IPS-11a (cell line): ENCODE results near the gene RAP2C.
"Not testable (repeated sequence)": the region's sequence is repeated elsewhere in the genome, so short reads cannot be mapped to it uniquely, and the experiment has no call there.

ENCODE experiments used
- H3K4me3 ChIP-seq: one replicate; pipeline ENCODE4 v1.5.1; 2013; ENCODE audit warnings: low read depth, low read length, control low read depth

Gene RAP2C

DNA sequence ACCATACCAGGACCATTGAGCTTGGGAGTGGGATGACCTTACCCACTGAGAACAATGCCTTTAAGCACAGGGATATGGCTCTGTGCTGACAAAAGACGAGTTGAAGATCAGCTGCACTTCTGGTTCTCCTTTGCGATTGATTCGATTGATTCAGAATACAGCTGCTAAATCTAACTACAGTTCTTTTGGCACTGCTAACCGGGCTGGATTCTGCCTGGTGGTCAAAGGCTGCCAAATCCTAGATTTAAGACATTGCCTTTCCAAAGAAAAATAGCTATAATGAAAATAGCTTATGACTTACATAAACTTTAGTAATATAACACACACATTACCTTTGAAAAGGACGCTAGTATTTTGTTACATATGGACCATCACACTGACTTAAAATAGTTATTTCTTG lies 18.3 kb downstream of the RAP2C start:
- no peak overlapping the region for H3K4me3 ChIP-seq

GRCh38 chrX:132199941-132200340 lies 19.3 kb downstream of the RAP2C start:
- H3K4me3 ChIP-seq = no peak overlapping the region

DNA sequence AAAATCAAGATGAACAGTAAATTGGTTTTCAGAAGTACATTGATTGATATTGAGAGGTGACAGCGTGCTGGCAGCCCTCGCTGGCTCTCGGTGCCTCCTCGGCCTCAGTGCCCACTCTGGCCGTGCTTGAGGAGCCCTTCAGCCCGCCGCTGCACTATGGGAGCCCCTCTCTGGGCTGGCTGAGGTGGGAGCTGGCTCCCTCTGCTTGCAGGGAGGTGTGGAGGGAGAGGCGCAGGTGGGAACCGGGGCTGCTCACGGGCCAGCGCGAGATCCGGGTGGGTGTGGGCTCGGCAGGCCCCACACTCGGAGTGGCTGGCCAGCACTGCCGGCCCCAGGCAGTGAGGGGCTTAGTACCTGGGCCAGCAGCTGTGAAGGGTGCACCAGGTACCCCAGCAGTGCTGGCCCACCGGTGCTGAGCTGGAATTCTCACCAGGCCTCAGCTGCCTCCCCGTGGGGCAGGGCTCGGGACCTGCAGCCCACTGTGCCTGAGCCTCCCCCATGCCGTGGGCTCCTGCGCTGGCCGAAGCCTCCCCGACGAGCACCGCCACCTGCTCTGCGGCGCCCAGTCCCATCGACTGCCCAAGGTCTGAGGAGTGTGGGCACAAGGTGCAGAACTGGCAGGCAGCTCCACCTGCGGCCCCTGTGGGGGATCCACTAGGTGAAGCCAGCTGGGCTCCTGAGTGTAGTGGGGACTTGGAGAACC lies 25.2 kb downstream of the RAP2C start:
- no peak overlapping the region for H3K4me3 ChIP-seq

GRCh38 chrX:132191938-132192337 lies 27.3 kb downstream of the RAP2C start:
- no peak overlapping the region for H3K4me3 ChIP-seq

DNA sequence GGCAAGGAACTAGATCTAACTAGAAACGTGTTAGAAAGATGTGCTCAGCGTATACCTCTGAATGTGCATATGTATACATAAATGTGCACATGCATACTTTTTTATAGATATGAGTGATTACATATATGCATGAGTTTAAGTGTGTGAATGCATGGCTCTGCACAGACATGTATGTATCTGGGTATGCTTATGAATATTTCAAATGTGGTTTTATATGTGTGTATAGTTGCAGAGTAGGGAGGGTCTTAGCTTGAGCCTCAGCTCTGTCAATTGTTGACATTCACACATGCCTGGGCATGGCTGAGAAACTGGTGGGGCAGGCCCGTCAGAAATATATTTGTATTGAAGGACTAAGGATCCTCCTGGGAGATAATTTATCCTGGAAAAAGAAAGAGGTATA lies 31.1 kb downstream of the RAP2C start:
- H3K4me3 ChIP-seq = no peak overlapping the region

DNA sequence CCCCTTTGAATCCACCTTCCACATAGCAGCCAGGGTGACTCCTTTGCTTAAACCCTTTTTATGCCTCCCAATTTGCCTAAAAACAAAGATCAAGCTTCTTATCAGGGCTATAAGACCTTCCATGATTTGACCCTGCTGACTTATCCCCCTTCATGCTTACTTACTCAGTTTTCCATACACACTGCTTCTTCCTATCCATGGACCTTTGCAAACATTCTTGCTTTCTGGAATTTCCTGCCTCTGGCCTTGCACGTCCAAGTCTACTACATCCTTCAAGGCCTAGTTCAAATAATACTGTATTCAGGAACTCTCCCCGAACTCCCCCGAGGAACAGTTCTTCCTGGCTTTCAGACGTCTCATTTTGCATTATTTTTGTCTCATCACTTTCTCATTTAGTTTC lies 31.8 kb downstream of the RAP2C start:
- H3K4me3 ChIP-seq = no peak overlapping the region

GRCh38 chrX:132184871-132185270 lies 34.4 kb downstream of the RAP2C start:
- H3K4me3 ChIP-seq = no peak overlapping the region

DNA sequence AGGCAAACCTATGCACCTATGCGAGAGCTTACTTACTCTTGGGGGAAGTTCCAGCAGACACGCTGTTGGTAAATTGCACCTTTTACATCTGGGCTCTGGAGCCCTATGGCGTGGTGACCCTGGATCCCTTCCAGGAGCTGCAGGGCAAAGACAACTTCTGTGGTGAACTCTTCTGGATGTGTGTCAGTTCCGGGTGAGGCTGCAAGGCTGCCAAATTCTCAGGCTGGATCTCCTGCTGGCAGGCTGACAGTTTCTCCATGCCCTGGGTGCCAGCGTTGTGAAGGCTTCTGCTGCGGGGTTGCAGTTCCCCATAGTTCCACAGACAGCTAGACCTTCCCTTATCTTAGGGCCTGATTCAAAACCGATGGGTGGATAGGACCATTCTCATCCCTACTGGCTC lies 37.9 kb downstream of the RAP2C start:
- no peak overlapping the region for H3K4me3 ChIP-seq

GRCh38 chrX:132180929-132181328 lies 38.3 kb downstream of the RAP2C start:
- H3K4me3 ChIP-seq = no peak overlapping the region

GRCh38 chrX:132173647-132174046 lies 45.6 kb downstream of the RAP2C start:
- no peak overlapping the region for H3K4me3 ChIP-seq

GRCh38 chrX:132171881-132172280 lies 47.4 kb downstream of the RAP2C start:
- H3K4me3 ChIP-seq = no peak overlapping the region

GRCh38 chrX:132171478-132171877 lies 47.8 kb downstream of the RAP2C start:
- no peak overlapping the region for H3K4me3 ChIP-seq

DNA sequence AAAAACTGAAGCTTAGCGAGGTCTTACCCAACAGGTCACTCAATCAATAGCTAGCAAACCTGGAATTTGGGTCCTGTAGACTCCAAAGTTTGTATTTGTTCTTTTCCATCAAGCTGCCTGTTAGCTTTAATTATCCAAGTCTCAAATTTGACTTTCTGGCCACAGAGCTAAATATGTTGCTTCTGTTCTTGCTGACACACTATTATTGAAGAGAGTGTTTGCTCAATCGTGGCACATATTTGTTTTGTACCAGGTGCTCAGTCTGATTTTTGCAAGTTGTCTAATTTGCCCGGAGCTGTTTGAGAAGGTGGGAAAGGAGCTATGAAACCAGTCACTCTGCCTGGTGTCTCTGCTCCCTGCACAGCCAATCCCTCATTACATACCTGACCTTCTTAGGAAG lies 49.7 kb downstream of the RAP2C start:
- H3K4me3 ChIP-seq = no peak overlapping the region

GRCh38 chrX:132165651-132166050 lies 53.6 kb downstream of the RAP2C start:
- no peak overlapping the region for H3K4me3 ChIP-seq

DNA sequence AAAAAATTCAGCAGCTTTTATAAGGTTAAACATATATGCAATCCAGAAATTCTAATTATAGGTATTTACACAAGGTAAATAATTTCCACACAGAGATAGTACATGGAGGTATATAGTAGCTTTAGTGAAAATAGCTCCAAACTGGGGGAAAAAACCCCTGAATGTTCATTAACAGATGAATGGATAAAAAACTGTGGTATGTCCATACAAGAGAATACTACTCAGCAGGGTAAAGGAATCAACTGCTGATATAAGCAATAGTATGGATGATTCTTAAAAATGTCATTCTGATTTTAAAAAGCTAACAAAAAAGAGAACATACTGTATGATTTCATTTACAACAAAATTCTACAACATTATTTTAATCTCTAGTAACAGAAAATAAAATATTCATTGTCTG lies 54.2 kb downstream of the RAP2C start:
- no peak overlapping the region for H3K4me3 ChIP-seq

DNA sequence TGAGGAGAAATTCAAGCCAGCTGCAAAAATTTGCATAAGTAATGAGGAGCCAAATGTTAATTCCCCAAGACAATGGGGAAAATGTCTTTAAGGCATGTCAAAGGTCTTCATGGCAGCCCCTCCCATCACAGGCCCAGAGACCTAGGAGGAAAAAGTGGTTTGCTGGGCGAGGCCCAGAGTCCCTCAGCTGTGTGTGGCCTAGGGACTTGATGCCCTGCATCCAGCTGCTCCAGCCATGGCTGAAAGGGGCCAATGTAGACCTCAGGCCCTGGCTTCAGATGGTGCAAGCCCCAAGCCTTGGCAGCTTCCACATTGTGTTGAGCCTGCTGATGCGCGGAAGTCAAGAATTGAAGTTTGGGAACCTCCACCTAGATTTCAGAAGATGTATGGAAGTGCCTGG lies 56.2 kb downstream of the RAP2C start:
- H3K4me3 ChIP-seq = not testable (repeated sequence)

- H3K4me3 ChIP-seq = no peak overlapping the region
Measured at GRCh38 chrX:132153166-132153565, 66.1 kb downstream of the RAP2C start.
